Measurements from ENCODE around the gene SPRYD3. TPM values are rescaled to one million over a fixed set of nuclear protein-coding genes. Genes with fewer than 3 reads are reported as not detected.

SPRYD3 gene
- total and polyA plus RNA-seq, 2 experiments from 2014 or later: 4.3 to 5.4 TPM

DNA sequence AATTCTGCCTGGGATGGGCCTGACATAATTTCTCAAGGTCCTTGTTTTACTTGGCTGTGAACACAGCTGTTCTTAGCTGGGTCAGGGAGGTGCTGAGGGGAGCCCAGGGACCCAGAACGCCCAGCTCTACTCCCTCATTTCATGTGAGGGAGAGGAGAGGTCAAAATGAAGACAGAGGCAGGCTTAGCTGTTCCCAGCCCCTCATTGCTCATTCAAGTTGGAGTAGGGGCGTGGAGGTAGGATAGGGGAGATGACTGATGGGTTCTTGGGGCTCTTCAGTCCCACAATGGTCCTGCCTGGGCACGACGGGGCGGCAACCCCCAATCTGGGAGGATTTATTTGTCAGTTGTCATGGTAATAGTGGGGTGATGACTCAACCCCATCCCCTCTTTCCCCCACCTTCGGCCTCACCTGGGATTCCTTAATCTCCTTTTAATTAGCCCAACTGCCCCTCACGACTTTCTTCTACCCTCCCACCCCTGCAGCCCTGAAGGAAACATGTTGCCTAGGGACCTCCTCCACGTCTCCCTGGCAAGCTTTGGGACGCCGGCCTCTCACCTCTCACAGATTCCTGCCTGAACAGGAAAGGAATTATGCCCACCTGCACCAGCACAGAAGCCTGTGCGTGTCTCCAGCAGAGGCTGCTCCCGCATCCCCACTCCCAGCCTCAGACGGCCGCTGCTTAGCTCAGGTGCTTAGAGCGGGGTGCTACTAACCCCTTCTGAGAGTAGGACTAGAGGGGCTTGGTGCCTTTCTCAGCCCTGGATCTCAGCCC, 10.2 kb downstream of the SPRYD3 start:
- Histone ChIP-seq H3F3A (replicated peaks; ENCODE audit: low read depth) (no peaks in the 10 kb centered on the region), H3K27me3 (ENCODE audit: insufficient read depth) (0 out of 2 replicates have a peak, but pooled peaks cover 3% of the 10 kb centered on the region), H3K4me3 (no peak overlapping the region), H3K9me2 (ENCODE audit: insufficient read depth) (no peaks in the 10 kb centered on the region), H3K36me3 (ENCODE audit: insufficient read depth) (no peaks in the 10 kb centered on the region; the same call in 1 of the 2 replicates), H3K27ac (ENCODE audit: low read depth) (no peak overlapping the region), H2AFZ (no peak overlapping the region), H3K4me2 (no peak overlapping the region), H4K20me1 (replicated peaks; ENCODE audit: insufficient read depth) (no peaks in the 10 kb centered on the region), H3K4me1 (ENCODE audit: insufficient read depth) (peaks cover 23% of the 10 kb centered on the region), H3K79me2 (replicated peaks; ENCODE audit: insufficient read depth) (no peaks in the 10 kb centered on the region)
- H3K27me3 Mint-ChIP-seq (ENCODE audit: insufficient read depth, low read depth, poor library complexity): peaks cover 18% of the 10 kb centered on the region
- peaks cover 8% of the 10 kb centered on the region for H3K36me3 Mint-ChIP-seq (ENCODE audit: low read depth)
- peak; percentile 8; the same call in 2 of the 3 replicates for ATAC-seq
- no peak overlapping the region for H3K27ac Mint-ChIP-seq
- no peak for DNase-seq (ENCODE audit: low spot score)
- no peaks in the 10 kb centered on the region for H3K9me3 Mint-ChIP-seq
- no peak overlapping the region; the same call in 2 of the 3 replicates for H3K4me3 Mint-ChIP-seq
- TF ChIP-seq EZH2 (IDR thresholded peaks at IDR 0.05; ENCODE audit: low read depth, unreplicated experiment) (no peak), POLR2AphosphoS5 (IDR thresholded peaks at IDR 0.05; ENCODE audit: low read depth) (no peak), JUNB (IDR thresholded peaks at IDR 0.05; ENCODE audit: unreplicated experiment) (no peak), CREB1 (CRISPR knock-in tag; IDR thresholded peaks at IDR 0.05; ENCODE audit: low read depth) (no peak), NANOG (IDR thresholded peaks at IDR 0.05; ENCODE audit: borderline replicate concordance) (no peak), STAT1 (IDR thresholded peaks at IDR 0.05; ENCODE audit: unreplicated experiment) (no peak), EZH2phosphoT487 (IDR thresholded peaks at IDR 0.05; ENCODE audit: unreplicated experiment) (no peak), ZNF331 (CRISPR knock-in tag; IDR thresholded peaks at IDR 0.05; ENCODE audit: low read depth) (no peak), ZNF114 (CRISPR knock-in tag; IDR thresholded peaks at IDR 0.05) (no peak)
- TF ChIP-seq, protein P1, sequence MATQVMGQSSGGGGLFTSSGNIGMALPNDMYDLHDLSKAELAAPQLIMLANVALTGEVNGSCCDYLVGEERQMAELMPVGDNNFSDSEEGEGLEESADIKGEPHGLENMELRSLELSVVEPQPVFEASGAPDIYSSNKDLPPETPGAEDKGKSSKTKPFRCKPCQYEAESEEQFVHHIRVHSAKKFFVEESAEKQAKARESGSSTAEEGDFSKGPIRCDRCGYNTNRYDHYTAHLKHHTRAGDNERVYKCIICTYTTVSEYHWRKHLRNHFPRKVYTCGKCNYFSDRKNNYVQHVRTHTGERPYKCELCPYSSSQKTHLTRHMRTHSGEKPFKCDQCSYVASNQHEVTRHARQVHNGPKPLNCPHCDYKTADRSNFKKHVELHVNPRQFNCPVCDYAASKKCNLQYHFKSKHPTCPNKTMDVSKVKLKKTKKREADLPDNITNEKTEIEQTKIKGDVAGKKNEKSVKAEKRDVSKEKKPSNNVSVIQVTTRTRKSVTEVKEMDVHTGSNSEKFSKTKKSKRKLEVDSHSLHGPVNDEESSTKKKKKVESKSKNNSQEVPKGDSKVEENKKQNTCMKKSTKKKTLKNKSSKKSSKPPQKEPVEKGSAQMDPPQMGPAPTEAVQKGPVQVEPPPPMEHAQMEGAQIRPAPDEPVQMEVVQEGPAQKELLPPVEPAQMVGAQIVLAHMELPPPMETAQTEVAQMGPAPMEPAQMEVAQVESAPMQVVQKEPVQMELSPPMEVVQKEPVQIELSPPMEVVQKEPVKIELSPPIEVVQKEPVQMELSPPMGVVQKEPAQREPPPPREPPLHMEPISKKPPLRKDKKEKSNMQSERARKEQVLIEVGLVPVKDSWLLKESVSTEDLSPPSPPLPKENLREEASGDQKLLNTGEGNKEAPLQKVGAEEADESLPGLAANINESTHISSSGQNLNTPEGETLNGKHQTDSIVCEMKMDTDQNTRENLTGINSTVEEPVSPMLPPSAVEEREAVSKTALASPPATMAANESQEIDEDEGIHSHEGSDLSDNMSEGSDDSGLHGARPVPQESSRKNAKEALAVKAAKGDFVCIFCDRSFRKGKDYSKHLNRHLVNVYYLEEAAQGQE (IDR thresholded peaks at IDR 0.05; ENCODE audit: unreplicated experiment): no peak
- TF ChIP-seq, protein P2, sequence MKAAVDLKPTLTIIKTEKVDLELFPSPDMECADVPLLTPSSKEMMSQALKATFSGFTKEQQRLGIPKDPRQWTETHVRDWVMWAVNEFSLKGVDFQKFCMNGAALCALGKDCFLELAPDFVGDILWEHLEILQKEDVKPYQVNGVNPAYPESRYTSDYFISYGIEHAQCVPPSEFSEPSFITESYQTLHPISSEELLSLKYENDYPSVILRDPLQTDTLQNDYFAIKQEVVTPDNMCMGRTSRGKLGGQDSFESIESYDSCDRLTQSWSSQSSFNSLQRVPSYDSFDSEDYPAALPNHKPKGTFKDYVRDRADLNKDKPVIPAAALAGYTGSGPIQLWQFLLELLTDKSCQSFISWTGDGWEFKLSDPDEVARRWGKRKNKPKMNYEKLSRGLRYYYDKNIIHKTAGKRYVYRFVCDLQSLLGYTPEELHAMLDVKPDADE (IDR thresholded peaks at IDR 0.05): no peak
- TF ChIP-seq, protein P3, sequence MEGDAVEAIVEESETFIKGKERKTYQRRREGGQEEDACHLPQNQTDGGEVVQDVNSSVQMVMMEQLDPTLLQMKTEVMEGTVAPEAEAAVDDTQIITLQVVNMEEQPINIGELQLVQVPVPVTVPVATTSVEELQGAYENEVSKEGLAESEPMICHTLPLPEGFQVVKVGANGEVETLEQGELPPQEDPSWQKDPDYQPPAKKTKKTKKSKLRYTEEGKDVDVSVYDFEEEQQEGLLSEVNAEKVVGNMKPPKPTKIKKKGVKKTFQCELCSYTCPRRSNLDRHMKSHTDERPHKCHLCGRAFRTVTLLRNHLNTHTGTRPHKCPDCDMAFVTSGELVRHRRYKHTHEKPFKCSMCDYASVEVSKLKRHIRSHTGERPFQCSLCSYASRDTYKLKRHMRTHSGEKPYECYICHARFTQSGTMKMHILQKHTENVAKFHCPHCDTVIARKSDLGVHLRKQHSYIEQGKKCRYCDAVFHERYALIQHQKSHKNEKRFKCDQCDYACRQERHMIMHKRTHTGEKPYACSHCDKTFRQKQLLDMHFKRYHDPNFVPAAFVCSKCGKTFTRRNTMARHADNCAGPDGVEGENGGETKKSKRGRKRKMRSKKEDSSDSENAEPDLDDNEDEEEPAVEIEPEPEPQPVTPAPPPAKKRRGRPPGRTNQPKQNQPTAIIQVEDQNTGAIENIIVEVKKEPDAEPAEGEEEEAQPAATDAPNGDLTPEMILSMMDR (conservative IDR thresholded peaks at IDR 0.05; ENCODE audit: low read depth in 2 of 2): no peak
- TF ChIP-seq, protein P4, sequence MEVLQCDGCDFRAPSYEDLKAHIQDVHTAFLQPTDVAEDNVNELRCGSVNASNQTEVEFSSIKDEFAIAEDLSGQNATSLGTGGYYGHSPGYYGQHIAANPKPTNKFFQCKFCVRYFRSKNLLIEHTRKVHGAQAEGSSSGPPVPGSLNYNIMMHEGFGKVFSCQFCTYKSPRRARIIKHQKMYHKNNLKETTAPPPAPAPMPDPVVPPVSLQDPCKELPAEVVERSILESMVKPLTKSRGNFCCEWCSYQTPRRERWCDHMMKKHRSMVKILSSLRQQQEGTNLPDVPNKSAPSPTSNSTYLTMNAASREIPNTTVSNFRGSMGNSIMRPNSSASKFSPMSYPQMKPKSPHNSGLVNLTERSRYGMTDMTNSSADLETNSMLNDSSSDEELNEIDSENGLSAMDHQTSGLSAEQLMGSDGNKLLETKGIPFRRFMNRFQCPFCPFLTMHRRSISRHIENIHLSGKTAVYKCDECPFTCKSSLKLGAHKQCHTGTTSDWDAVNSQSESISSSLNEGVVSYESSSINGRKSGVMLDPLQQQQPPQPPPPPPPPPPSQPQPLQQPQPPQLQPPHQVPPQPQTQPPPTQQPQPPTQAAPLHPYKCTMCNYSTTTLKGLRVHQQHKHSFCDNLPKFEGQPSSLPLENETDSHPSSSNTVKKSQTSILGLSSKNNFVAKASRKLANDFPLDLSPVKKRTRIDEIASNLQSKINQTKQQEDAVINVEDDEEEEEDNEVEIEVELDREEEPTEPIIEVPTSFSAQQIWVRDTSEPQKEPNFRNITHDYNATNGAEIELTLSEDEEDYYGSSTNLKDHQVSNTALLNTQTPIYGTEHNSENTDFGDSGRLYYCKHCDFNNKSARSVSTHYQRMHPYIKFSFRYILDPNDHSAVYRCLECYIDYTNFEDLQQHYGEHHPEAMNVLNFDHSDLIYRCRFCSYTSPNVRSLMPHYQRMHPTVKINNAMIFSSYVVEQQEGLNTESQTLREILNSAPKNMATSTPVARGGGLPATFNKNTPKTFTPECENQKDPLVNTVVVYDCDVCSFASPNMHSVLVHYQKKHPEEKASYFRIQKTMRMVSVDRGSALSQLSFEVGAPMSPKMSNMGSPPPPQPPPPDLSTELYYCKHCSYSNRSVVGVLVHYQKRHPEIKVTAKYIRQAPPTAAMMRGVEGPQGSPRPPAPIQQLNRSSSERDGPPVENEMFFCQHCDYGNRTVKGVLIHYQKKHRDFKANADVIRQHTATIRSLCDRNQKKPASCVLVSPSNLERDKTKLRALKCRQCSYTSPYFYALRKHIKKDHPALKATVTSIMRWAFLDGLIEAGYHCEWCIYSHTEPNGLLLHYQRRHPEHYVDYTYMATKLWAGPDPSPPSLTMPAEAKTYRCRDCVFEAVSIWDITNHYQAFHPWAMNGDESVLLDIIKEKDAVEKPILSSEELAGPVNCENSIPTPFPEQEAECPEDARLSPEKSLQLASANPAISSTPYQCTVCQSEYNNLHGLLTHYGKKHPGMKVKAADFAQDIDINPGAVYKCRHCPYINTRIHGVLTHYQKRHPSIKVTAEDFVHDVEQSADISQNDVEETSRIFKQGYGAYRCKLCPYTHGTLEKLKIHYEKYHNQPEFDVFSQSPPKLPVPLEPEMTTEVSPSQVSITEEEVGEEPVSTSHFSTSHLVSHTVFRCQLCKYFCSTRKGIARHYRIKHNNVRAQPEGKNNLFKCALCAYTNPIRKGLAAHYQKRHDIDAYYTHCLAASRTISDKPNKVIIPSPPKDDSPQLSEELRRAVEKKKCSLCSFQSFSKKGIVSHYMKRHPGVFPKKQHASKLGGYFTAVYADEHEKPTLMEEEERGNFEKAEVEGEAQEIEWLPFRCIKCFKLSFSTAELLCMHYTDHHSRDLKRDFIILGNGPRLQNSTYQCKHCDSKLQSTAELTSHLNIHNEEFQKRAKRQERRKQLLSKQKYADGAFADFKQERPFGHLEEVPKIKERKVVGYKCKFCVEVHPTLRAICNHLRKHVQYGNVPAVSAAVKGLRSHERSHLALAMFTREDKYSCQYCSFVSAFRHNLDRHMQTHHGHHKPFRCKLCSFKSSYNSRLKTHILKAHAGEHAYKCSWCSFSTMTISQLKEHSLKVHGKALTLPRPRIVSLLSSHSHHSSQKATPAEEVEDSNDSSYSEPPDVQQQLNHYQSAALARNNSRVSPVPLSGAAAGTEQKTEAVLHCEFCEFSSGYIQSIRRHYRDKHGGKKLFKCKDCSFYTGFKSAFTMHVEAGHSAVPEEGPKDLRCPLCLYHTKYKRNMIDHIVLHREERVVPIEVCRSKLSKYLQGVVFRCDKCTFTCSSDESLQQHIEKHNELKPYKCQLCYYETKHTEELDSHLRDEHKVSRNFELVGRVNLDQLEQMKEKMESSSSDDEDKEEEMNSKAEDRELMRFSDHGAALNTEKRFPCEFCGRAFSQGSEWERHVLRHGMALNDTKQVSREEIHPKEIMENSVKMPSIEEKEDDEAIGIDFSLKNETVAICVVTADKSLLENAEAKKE (CRISPR knock-in tag; IDR thresholded peaks at IDR 0.05): no peak
- H3K4me1 Mint-ChIP-seq: peaks cover 48% of the 10 kb centered on the region

Measured in GM23338 (cell line).